HUES48 (cell line): ENCODE data around the gene ZCCHC17.

Source experiments
- H3K27ac ChIP-seq: one replicate; pipeline ENCODE4 v1.7.0; 2013; ENCODE audit warnings: low read depth, low read length, inconsistent platforms
- H3K27me3 ChIP-seq: 2 replicates; pipeline ENCODE4 v1.6.1; 2013; ENCODE audit warnings: mild to moderate bottlenecking, low read length; ENCODE audit not compliant: control insufficient read depth, insufficient read depth
- H3K36me3 ChIP-seq: 2 replicates; pipeline ENCODE4 v1.6.1; 2013; ENCODE audit warnings: low read length; ENCODE audit not compliant: control insufficient read depth, insufficient read depth
- H3K4me1 ChIP-seq: 2 replicates; pipeline ENCODE4 v1.6.1; 2013; ENCODE audit warnings: mild to moderate bottlenecking, low read length; ENCODE audit not compliant: control insufficient read depth, insufficient read depth
- H3K4me3 ChIP-seq: 2 replicates; pipeline ENCODE4 v1.5.1; 2013; ENCODE audit warnings: mild to moderate bottlenecking, low read depth, low read length
- H3K9ac ChIP-seq: 2 replicates; pipeline ENCODE4 v1.6.1; 2013; ENCODE audit warnings: mild to moderate bottlenecking, low read depth, low read length, moderate library complexity
- H3K9me3 ChIP-seq: 2 replicates; pipeline ENCODE4 v1.6.1; 2013; ENCODE audit warnings: low read length; ENCODE audit not compliant: control insufficient read depth, insufficient read depth

ZCCHC17 gene

GRCh38 chr1:31370021-31370420 is 73.2 kb downstream of the ZCCHC17 start:
- H3K4me1 ChIP-seq: peaks cover 39% of the 10 kb centered on the region
- no peaks in the 10 kb centered on the region for H3K9me3 ChIP-seq
- peaks cover 3% of the 10 kb centered on the region; the same call in 1 of the 2 replicates for H3K27me3 ChIP-seq
- H3K9ac ChIP-seq: no peak overlapping the region
- peaks cover 32% of the 10 kb centered on the region for H3K36me3 ChIP-seq
- H3K4me3 ChIP-seq: no peak overlapping the region
- H3K27ac ChIP-seq: no peak overlapping the region

GRCh38 chr1:31370565-31370964 is 73.7 kb downstream of the ZCCHC17 start:
- H3K4me3 ChIP-seq: no peak overlapping the region
- H3K9ac ChIP-seq: no peak overlapping the region
- H3K36me3 ChIP-seq: peaks cover 26% of the 10 kb centered on the region
- H3K27me3 ChIP-seq: peaks cover 3% of the 10 kb centered on the region; the same call in 1 of the 2 replicates
- no peaks in the 10 kb centered on the region for H3K9me3 ChIP-seq
- no peak overlapping the region for H3K27ac ChIP-seq
- H3K4me1 ChIP-seq: peaks cover 39% of the 10 kb centered on the region

- H3K9me3 ChIP-seq: no peaks in the 10 kb centered on the region
- H3K36me3 ChIP-seq: peaks cover 19% of the 10 kb centered on the region
- H3K27me3 ChIP-seq: peaks cover 3% of the 10 kb centered on the region; the same call in 1 of the 2 replicates
- no peak overlapping the region for H3K27ac ChIP-seq
- H3K4me3 ChIP-seq: no peak overlapping the region
- H3K4me1 ChIP-seq: peaks cover 40% of the 10 kb centered on the region
- H3K9ac ChIP-seq: no peak overlapping the region
Measured at GRCh38 chr1:31371121-31371959, 74.5 kb downstream of the ZCCHC17 start.

GRCh38 chr1:31372051-31372450 is 75.2 kb downstream of the ZCCHC17 start:
- no peak overlapping the region for H3K27ac ChIP-seq
- H3K4me3 ChIP-seq: peak overlapping the region; percentile 67; the same call in 1 of the 2 replicates
- H3K9ac ChIP-seq: no peak overlapping the region

GRCh38 chr1:31372751-31373055 is 75.9 kb downstream of the ZCCHC17 start:
- Histone ChIP-seq H3K9me3 (no peaks in the 10 kb centered on the region), H3K9ac (peak overlapping the region; percentile 81), H3K27me3 (peaks cover 3% of the 10 kb centered on the region; the same call in 1 of the 2 replicates), H3K4me1 (peaks cover 36% of the 10 kb centered on the region), H3K4me3 (peak overlapping the region; percentile 67), H3K27ac (peak overlapping the region; percentile 95), H3K36me3 (peaks cover 10% of the 10 kb centered on the region; the same call in 1 of the 2 replicates)

More at GRCh38 chr1:31372051-31372450, 75.2 kb downstream of the ZCCHC17 start:
- H3K36me3 ChIP-seq: peaks cover 16% of the 10 kb centered on the region; the same call in 1 of the 2 replicates
- no peaks in the 10 kb centered on the region for H3K9me3 ChIP-seq
- H3K27me3 ChIP-seq: peaks cover 3% of the 10 kb centered on the region; the same call in 1 of the 2 replicates
- H3K4me1 ChIP-seq: peaks cover 36% of the 10 kb centered on the region

GRCh38 chr1:31373056-31373896 is 76.4 kb downstream of the ZCCHC17 start, which contains the start of gene FABP3:
Gene FABP3 (minus strand): TSS chr1:31373076. CDS start chr1:31373014, 62 bp downstream.
- Histone ChIP-seq H3K27me3 (peaks cover 3% of the 10 kb centered on the region; the same call in 1 of the 2 replicates), H3K27ac (peak within 1 kb of the TSS; percentile 95), H3K36me3 (peaks cover 4% of the 10 kb centered on the region; the same call in 1 of the 2 replicates), H3K9me3 (no peaks in the 10 kb centered on the region), H3K4me1 (peaks cover 36% of the 10 kb centered on the region), H3K9ac (peak within 1 kb of the TSS; percentile 81), H3K4me3 (peak within 1 kb of the TSS; percentile 67)

GRCh38 chr1:31373897-31374486 is 77.2 kb downstream of the ZCCHC17 start:
- H3K9me3 ChIP-seq: no peaks in the 10 kb centered on the region
- H3K27me3 ChIP-seq: peaks cover 3% of the 10 kb centered on the region; the same call in 1 of the 2 replicates
- peaks cover 36% of the 10 kb centered on the region for H3K4me1 ChIP-seq
- H3K4me3 ChIP-seq: peak overlapping the region; percentile 52
- peak overlapping the region; percentile 87 for H3K27ac ChIP-seq
- H3K36me3 ChIP-seq: no peaks in the 10 kb centered on the region
- peak overlapping the region; percentile 61; the same call in 1 of the 2 replicates for H3K9ac ChIP-seq

GRCh38 chr1:31374511-31375196 is 77.8 kb downstream of the ZCCHC17 start:
- peaks cover 36% of the 10 kb centered on the region for H3K4me1 ChIP-seq
- H3K9me3 ChIP-seq: no peaks in the 10 kb centered on the region
- H3K27me3 ChIP-seq: peaks cover 3% of the 10 kb centered on the region; the same call in 1 of the 2 replicates
- H3K36me3 ChIP-seq: no peaks in the 10 kb centered on the region
- H3K4me3 ChIP-seq: no peak overlapping the region
- no peak overlapping the region for H3K27ac ChIP-seq
- no peak overlapping the region for H3K9ac ChIP-seq

GRCh38 chr1:31376375-31377134 is 79.7 kb downstream of the ZCCHC17 start:
- H3K27me3 ChIP-seq: peaks cover 3% of the 10 kb centered on the region; the same call in 1 of the 2 replicates
- no peaks in the 10 kb centered on the region for H3K36me3 ChIP-seq
- no peak overlapping the region for H3K27ac ChIP-seq
- H3K4me1 ChIP-seq: peaks cover 36% of the 10 kb centered on the region
- no peak overlapping the region for H3K9ac ChIP-seq
- no peak overlapping the region for H3K4me3 ChIP-seq
- H3K9me3 ChIP-seq: no peaks in the 10 kb centered on the region
